Dermis blood vessel endothelial cell (primary cell): Measurements from ENCODE around the gene LEAP2. TPM values are rescaled to one million over a fixed set of nuclear protein-coding genes. Genes with fewer than 3 reads are reported as not detected.
A peak's percentile ranks its signal among the peaks of the same experiment; 100 is the strongest.

Experiments used
- DNase-seq: peaks from one replicate; pipeline ENCODE4 v3.0.0; 2010
- total RNA-seq: library from RNA; depleted of rRNA; stranded (reverse); fragments of >200 nt; gene quantifications from 2 replicates; pipeline ENCODE4 v1.2.3, GENCODE V29; 2014

The LEAP2 gene, protein sequence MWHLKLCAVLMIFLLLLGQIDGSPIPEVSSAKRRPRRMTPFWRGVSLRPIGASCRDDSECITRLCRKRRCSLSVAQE
- total RNA-seq: 0.09 and 0.17 TPM in 2 replicates

DNA sequence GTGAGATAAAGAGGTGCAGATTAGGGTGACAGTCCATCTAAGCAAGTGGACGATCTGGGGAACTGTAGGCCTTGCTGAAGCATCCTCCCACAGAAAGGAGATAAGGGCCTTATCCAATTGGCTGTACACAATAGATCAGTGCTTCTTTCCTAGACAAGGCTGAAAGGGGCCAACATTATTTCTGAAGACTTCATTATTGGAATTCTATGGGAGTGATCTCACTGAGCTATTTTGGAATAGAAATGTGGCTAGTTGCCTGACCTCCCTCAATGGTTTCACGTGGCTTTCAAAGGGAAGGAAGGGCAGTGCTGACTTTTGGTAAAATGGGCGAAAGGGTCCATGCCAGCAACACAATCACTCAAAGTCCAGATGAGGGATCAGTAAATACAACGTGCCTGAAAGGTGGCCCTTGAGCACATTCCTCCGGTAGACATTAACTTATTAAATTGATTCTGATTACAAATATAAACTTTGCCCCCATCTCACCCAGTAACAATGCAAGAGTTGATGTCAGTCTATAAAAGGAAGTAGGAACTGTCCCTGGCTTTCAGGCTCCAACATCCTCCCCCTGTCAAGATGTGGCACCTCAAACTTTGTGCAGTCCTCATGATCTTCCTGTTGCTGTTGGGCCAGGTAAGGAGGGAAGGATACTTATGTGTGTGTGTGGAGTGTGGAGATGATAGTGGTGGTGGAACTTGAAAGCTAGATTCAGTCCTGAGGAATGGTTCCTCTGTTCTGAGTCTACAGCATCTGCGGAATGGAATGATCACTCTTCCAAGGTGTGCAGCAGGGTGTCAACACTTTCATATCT is at the start of gene LEAP2:
TSS of gene LEAP2 (plus strand) at position 550 of the 811 bp plus-strand sequence. CDS start at position 577, 27 bp downstream.
- no peak for DNase-seq

DNA sequence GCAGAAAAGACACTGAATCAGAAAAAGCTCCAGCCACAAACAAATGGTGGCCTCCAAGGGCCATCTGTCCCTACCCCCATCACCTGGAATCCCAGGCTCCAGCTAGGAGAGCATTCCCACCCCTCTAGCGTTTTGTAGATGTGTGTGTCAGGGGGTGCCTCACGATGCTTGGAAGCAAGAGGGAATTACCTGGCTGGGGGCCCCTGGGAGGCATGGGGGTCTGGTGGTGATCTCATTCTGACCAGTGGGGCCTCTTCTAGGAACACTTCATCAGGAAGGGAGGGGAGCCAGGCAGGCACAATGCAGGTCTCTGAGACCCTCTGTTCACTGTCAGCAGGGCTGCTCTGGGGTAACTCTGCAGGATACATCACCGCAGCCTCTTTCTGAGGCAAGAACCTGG is 49.0 kb upstream of the LEAP2 start:
- DNase-seq: no peak

DNA sequence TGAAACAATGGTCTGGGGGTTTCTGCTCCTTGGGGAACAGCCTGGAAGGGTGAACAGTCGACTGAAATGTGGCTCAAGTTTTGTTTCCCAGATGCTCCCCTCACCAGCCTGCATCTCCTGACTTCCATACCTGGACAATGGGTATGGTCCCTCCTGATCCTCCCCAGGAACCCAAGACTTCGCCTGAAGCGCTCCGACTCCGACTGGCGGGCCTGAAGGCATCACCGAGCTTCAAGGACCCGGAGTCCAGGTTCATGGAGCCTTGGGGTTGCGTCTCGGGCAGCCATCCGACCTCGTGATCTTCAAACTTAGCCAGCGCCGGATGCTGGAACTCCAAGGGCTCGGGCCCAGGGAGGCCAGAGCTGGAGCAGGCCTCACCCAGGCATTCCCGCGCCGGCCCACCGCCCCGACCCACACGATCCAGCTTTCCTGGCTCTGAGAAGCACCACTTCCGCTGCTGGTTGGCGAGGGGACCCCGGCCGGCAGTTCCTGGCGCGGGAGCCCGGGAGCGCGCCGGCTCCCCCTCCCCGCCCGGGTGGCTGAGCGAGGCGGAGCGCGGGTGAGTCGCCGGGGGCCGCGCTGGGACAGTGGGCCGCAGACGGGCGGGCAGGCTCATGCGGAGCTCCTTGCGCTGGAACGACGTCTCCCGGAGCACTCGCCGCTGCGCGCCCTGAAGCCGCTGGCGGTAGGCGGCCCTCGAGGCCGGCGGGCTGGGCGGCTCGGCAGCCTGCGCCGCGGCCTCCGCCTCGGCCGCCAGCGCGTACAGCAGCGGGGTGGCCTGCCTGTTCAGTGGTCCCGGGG is 48.2 kb upstream of the LEAP2 start:
- DNase-seq: no peak

DNA sequence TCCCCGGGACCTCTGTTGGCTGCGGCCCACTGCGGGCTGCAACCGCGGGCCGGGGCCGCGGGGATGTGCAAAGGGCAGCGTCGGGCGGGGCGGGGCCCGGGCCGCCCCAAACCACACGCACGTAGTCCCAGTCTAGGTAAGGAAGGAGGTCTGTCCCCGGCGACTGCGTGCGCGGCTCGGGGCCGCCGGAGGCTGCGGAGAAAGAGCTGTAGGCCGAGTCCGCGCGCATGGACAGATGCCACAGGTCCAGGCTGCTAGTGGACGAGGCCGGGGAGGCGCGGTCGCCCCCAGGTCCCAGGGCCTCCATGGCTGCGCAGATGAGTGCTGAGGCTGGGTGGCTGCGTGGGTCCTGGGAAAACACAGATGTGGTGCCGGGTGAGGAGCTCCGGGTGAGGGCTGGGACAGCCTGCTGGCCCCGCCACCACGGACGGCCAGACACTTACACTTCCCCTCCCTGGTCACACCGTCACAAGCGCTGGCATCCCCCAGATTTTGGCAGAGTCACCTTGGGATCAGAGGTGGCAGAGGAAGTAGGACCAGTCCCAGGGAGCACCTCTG is 47.6 kb upstream of the LEAP2 start:
- no peak for DNase-seq

DNA sequence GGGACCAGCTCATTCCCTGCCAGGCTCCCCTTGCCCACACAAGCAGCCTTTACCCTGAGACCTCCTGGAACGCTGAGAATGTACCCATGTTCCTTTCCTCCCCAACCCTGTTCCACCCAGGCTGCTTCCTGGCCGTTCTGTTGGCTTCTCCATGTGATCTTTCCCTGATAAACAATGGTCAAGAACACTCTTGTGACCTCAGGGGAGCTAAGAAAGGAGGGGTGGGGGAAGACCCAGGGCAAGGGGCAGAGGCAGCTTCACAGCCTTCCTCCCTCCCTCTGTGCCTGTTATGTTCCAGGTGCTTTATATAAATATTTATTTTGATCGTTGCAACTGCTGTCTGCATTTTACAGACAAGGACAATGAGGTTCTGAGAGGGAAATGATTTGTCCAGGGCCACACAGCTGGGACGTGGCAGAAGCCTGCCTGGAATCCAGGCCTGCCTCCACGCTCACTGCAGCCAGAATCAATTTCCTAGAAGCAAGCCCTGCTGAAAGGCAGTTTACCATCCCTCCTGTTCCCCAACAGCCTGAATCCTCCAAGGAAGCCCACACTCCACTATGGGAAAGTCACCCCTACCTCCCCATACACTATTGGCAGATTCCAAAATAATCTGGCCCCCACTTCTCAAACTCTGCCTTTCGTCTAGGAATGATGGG is 46.9 kb upstream of the LEAP2 start:
- peak; percentile 59 for DNase-seq

DNA sequence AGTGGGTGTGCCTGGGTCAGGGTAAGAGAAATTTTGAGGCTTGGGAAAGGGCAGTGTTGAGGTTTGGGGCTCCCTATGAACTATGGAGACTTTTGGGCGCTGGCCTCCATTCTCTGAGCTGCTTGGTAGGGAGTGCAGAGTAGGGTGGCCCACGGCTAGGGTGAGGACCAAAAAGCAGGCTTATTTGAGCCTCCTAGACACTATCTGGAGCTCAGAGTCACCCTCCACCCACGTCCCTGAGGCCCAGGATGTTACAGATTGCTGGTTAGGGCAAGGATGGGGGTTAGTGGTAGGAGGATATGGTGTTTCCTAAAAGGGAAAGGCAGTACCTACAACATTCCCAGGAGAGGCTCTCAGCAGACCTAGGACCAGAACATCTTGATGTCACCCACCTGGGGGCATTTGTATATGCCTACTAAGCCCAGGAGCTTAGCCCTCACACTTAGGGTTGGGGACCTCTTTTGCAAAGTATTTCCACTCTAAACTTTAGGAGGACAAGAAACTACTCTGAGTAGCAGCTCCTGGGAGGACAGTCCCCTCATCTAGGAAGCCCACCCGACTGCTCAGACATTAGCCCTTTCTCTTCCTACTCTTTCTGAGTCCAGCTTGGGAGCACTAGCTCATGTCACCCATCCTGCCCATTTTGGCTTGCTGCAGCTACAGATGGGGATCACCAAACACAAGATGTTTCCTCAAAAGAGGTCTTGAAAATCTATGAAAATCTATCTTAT is 45.4 kb upstream of the LEAP2 start:
- no peak for DNase-seq

DNA sequence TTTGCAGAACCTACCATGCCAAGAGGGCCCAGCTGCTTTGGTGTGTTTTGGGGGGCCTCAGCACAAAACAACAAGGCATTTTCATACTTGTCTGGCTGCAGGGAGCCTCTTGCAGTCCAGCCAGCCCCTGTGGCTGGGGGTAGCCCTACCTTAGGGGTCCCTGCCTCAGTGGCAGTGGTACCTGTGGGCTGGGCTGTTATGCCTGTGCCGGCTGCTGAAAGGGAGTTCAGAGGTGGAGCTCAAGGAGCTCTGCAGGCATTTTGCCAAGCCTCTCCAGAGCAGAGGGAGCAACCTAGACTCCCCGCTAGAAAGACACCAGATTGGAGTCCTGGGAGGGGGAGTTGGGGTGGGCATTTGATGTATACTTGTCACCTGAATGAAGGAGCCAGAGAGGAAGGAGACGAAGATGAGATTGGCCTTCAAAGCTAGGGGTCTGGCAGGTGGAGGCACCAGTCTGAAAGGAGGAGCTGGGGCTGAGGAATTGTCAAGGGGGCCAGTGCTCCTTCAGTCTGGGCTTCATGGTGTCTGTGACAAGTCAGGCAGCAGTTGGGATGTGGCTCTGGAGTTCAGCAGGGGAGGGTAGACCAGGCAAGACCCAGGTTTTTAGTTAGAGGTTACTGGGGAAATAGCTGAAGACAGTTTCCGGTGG is 44.5 kb upstream of the LEAP2 start:
- DNase-seq: no peak

DNA sequence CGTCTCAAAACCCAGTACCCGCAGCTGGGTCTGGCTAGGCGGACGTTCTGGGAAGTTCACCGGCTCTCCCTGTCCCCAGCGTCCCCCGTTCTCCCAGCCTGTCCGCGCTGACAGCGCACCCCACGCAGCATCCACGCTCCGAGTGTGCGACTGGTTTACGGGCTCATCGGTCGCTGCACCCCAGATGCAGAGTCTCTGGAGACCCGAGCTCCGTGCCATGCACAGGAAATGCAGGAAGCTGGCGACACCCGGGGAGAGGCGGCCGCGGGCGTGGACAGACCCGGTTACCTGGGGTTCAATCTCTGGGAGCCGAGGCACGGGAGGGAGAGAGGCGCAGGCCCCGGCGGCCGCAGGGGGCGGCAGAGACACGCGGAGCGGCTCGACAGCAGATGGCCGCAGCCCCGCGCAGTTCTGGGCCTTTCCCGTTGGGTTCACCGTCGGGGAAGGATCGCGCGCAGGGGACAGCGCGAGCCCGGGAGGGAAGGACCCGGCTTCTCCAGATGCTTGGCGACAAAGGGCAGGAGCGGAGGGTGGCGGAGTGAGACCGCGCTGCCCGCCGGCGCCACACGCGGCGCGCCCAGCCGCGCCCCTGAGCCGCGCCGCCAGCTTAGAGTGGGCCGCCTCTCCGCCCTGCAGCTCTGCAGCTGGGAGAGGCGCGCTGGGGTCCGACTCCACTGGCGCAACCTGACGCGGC is 43.6 kb upstream of the LEAP2 start:
- DNase-seq: peak; percentile 84

DNA sequence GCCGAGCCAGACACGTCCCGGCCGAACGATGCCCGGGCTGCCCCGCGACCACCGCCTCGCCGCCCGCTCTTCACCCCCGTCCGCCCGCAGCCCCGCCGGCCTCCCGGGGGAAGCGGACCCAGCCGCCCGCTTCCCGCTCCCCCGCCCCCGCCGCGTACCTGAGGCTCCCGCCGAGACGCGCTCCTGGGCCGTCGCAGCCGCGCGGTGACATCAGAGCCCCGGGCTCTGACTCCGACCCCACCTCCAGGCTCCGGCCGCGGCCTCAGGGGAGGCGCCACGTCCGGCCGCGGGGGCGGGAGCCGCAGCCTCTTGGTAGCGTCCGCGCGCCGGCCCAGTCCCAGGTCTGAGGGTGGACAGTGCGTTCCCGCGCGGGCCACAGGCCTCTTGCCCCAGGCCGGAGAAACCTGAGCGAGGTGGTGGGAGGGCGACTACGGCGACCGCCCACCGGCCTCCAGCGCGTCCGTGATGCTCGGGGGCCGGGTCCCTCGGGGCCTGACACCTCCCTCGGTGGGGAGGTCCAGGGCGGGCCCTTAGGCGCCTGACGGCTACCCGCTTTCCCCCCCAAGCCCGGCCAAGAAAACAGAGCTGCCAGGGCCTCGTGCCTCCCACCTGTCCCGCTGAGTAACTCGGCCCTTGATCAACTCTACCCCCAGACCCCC is 42.9 kb upstream of the LEAP2 start, which contains the start of gene SHROOM1:
TSS of gene SHROOM1 (minus strand) at position 212 of the 659 bp plus-strand sequence. CDS start 4,507 bp downstream, outside the sequence.
- DNase-seq: peak; percentile 70

DNA sequence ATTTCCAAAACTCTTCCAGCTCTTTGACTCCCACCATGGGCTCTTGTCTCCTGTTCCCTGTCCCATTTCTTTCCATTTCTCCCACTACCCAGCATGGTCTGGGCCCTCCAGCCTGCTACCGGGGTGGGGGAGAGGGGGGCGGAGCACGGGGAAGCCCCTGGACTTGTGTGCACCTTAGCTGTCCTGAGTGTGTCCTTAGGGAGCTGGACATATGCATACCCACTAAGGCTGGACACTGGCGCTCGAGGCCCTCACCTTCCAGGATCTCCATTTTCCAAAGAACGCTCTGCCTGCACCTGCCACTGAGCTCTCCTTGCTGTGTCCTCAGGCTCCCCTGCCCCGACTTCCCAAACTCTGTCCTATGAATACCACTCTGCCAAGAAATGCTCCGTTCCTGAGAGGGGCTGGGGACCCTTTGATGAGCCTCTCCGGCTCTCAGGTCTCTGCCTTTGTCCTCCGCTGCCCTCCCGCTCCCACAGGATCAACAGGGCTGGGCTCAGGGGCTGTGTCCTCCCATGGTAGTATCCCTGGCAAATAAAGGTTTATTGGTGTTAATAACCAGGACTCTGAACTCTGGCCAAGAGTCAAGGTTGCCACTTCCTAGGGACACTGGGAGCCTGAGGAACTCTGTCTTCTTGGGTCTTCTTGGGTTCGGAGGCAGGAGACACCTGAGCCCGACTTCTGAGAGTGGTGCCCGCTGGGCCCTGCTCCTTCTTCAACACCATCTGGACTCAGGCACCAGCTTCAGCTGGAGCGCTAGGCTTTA is 42.2 kb upstream of the LEAP2 start:
- DNase-seq: no peak

DNA sequence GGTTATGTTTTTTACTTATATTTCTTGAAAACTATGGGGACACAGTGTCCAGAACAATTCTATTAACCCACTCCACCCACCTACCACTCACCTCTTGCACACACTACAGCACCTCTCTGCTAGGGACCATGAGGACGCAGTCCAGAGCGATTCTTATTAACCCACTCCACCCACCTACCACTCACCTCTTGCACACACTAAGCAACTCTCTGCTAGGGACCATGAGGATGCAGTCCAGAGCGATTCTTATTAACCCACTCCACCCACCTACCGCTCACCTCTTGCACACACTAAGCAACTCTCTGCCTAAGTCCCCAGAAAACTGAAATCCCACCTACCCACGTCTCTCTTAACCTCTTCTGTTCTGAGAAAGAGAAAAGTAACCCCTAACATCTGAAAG is 40.9 kb upstream of the LEAP2 start:
- no peak for DNase-seq

DNA sequence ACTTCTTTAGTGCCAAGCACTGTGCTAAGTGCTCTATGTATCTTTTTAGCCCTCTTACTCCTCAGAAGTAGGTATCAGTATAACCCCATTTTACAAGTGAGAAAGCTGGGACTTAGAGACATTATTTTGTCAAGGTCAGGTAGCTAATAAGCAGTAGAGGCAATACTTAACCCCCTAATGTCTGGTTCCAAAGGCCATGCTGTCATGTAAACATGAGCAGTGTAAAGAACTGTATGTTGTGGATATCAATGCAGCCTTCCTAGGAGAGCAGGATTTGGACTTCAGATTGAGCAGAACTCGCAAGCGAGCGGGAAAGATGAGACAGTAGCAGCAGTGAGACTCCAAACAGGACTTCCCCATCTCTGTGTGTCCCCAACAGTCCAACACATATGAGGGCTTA is 39.4 kb upstream of the LEAP2 start:
- no peak for DNase-seq

DNA sequence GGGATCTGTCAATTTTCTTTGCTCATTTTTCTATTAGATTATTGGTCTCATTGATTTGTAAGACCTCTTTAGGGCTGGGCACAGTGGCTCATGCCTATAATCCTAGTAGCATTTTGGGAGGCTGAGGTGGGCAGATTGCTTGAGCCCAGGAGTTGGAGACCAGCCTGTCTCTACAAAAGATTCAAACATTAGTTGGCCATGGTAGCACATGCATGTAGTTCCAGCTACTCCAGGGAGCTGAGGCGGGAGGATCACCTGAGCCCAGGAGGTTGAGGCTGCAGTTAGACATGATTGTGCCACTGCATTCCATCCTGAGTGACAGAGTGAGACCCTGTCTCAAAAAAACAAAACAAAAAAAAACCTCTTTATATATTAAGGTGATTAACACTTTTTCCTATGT is 36.6 kb upstream of the LEAP2 start:
- no peak for DNase-seq

DNA sequence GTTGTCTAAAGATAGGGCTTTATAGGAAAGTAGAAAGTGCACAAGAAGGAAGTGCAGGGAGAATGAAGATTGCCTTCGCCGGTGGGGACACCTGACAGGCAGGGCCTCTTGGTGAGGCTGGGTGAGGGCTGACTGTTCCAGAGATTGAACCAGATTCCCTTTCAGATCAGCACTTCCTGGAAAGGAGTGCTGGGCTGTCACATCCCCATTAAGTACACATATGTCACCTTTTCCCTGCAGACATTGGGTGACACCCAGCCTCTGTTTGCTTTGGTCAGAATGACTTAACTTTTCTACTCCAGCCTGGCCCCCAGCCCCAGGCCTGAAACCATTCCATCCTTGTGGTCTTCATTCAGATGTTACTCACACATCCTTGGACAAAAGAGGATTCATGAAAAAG is 35.6 kb upstream of the LEAP2 start:
- no peak for DNase-seq

DNA sequence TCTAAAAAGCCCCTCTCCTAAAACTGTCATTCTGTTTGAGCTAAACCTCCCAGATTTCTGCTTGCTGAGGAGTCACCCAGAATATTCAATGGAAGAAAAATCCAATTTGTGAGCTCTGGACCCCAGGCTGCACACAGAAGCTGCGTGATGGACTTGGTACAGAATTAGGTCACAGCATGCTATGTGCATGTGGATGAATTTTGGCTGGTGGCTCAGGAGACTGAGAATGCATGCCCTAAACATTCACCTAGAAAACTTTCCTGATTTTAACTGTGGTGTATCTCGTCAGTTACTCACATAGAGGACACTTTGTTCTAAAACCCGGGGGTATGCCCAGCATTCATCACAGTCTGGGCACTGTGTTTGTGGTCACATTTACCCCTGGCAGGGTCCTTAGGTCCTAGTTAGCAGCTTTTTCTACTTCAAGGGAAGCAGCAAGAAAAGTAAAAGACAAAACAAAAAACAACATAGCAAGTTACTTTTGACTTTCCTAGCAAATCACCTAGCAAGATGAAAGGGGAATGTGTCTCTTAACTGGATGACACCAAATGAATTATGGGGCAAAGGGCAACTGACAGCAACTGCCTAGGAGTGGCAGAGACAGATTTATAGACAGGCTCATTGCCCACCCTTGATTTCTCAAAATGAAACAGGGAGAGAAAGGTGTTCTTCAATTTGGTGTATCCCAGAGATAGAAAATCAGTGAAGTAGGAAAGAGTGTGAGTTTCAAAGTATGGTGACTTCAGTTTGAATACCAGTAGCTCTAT is 34.8 kb upstream of the LEAP2 start:
- no peak for DNase-seq

DNA sequence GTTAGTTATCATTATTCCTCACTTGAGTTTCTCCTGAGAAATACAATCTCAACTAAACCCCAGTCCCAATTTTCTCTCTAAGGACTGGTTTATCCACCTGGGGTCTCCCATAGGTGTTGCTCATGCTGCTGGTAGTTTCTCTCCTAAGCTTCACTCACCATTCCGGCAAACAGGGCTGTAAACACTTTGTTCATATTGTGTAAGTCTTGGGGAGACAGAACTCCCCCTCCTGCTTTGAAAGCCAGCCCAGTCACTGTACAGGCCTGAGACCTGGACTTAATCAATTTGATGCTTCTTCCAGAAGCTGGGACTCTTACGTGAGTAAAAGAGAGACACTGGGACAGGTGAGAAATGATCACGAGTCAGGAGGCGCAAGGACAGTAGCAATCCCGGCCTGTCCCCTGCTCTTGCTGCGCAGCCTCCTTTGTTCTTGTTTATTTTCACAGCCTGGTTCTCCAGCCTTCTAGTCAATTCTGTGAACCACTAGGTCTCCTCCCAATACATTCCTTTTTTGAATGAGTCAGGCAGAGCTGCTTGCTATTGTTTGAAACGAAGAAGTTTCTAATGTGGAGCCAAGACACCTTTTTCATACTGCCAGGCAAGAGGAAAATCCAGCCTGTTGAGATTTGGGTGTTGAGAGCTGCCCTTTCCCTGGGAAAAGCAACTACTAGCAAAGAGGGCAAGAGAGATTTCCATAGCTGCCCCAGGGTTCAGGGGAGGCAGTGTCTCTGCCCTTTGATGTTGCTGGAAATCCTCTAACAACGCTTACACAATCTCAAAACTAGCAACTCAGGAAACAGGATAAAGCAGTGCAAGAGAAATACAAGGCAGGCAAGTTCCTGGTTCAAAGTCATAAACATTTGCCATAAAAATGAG is 33.8 kb upstream of the LEAP2 start:
- DNase-seq: peak; percentile 86

DNA sequence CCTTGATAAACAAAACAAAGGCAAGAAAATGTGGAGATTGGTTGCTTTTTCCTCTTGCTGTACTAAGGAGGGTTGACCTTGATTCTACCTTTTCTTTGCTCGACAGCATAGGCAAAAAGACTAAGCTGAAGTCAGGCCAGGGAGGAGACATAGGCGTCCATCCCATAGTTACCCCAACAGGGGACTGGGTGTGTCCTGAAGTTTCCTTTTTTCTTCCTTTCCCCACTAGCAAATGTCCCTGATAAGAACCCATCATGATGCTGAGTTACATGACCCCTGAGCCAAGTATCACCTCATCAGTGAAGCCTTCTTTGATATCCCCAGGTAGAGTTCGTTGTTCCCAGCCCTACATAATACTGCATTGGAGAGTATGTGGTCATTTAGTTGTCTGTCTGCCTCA is 33.2 kb upstream of the LEAP2 start:
- no peak for DNase-seq

DNA sequence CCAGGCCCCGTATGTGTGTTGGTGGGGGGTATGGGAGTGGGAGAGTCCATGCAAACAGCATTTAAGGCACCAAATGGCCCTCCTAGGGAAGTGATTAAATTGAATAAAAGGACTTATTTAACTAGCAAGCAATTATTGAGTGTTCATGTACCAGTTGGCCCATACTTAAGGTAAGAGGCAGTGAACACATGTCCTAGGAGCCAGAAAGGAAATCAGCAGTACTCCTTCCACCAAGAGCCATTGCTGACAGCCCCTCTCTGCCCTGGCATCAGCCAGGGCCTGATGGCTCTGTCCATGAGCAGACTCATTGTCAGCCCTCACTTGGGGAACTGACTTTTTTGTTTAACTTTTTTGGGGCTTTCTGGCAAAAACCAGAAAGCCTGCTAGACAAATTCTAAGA is 32.6 kb upstream of the LEAP2 start:
- no peak for DNase-seq
